Astrocyte (in vitro differentiated cells and primary cell): ENCODE results near the gene ZFAND2B.
"Not testable (repeated sequence)": the region's sequence is repeated elsewhere in the genome, so short reads cannot be mapped to it uniquely, and the experiment has no call there.

ENCODE experiments used
- EZH2 ChIP-seq: IDR thresholded peaks from 2 replicates; pipeline ENCODE4 v1.6.1; 2012; ENCODE audit warnings: mild to moderate bottlenecking, low read length, inconsistent platforms; ENCODE audit not compliant: insufficient read depth
- TF ChIP-seq, protein P1 (sequence below): IDR thresholded peaks from 2 replicates; pipeline ENCODE4 v1.5.1; 2011; ENCODE audit warnings: low read depth, mild to moderate bottlenecking, inconsistent platforms, low read length, moderate library complexity; ENCODE audit not compliant: insufficient read depth

DNA sequence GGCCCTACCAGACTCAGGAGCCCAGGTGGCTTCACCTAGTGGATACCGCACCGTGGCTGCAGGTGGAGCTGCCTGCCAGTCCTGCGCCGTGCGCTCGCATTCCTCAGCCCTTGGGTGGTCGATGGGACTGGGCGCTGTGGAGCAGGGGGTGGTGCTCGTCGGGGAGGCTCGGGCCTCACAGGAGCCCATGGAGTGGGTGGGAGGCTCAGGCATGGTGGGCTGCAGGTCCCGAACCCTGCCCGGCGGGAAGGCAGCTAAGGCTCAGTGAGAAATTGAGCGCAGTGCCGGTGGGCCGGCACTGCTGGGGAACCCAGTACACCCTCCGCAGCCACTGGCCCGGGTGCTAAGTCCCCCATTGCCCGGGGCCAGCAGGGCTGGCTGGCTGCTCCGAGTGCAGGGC lies 5.3 kb upstream of the ZFAND2B start:
- TF ChIP-seq, protein P1, sequence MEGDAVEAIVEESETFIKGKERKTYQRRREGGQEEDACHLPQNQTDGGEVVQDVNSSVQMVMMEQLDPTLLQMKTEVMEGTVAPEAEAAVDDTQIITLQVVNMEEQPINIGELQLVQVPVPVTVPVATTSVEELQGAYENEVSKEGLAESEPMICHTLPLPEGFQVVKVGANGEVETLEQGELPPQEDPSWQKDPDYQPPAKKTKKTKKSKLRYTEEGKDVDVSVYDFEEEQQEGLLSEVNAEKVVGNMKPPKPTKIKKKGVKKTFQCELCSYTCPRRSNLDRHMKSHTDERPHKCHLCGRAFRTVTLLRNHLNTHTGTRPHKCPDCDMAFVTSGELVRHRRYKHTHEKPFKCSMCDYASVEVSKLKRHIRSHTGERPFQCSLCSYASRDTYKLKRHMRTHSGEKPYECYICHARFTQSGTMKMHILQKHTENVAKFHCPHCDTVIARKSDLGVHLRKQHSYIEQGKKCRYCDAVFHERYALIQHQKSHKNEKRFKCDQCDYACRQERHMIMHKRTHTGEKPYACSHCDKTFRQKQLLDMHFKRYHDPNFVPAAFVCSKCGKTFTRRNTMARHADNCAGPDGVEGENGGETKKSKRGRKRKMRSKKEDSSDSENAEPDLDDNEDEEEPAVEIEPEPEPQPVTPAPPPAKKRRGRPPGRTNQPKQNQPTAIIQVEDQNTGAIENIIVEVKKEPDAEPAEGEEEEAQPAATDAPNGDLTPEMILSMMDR: not testable (repeated sequence)
- not testable (repeated sequence) for TF ChIP-seq EZH2
